ENCODE measurements around the gene GOLPH3.
"Not testable (repeated sequence)": the region's sequence is repeated elsewhere in the genome, so short reads cannot be mapped to it uniquely, and the experiment has no call there.

Gene GOLPH3

GRCh38 chr5:32193591-32193990, 19.5 kb upstream of the GOLPH3 start:
- DNase-seq (ENCODE audit: low read depth): peak; percentile 52
- H3K4me3 ChIP-seq (ENCODE audit: control insufficient read depth, low read depth, low read length): no peak overlapping the region
- no peak for TF ChIP-seq CTCF (IDR thresholded peaks at IDR 0.05; ENCODE audit: control insufficient read depth, insufficient read depth, low read depth, low read length, missing control alignments)

- no peak for TF ChIP-seq CTCF (IDR thresholded peaks at IDR 0.05; ENCODE audit: control insufficient read depth, insufficient read depth, low read depth, low read length, missing control alignments)
- H3K4me3 ChIP-seq (ENCODE audit: control insufficient read depth, low read depth, low read length): no peak overlapping the region
These were observed 16.0 kb upstream of the GOLPH3 start for GRCh38 chr5:32190095-32190494.

GRCh38 chr5:32187675-32188074, 13.6 kb upstream of the GOLPH3 start:
- no peak for TF ChIP-seq CTCF (IDR thresholded peaks at IDR 0.05; ENCODE audit: control insufficient read depth, insufficient read depth, low read depth, low read length, missing control alignments)
- no peak for DNase-seq (ENCODE audit: low read depth)
- no peak overlapping the region for H3K4me3 ChIP-seq (ENCODE audit: control insufficient read depth, low read depth, low read length)

More at GRCh38 chr5:32190095-32190494, 16.0 kb upstream of the GOLPH3 start:
- peak; percentile 79 for DNase-seq (ENCODE audit: low read depth)

GRCh38 chr5:32182463-32183063, 8.4 kb upstream of the GOLPH3 start:
- TF ChIP-seq CTCF (IDR thresholded peaks at IDR 0.05; ENCODE audit: control insufficient read depth, insufficient read depth, low read depth, low read length, missing control alignments): no peak
- H3K4me3 ChIP-seq (ENCODE audit: control insufficient read depth, low read depth, low read length): no peak overlapping the region
- DNase-seq (ENCODE audit: low read depth): no peak

- DNase-seq (ENCODE audit: low read depth): no peak
- no peak for TF ChIP-seq CTCF (IDR thresholded peaks at IDR 0.05; ENCODE audit: control insufficient read depth, insufficient read depth, low read depth, low read length, missing control alignments)
- H3K4me3 ChIP-seq (ENCODE audit: control insufficient read depth, low read depth, low read length): peak overlapping the region; percentile 85
These were observed 680 bp downstream of the GOLPH3 start for GRCh38 chr5:32173267-32174010.

- no peak for DNase-seq (ENCODE audit: low read depth)
- no peak for TF ChIP-seq CTCF (IDR thresholded peaks at IDR 0.05; ENCODE audit: control insufficient read depth, insufficient read depth, low read depth, low read length, missing control alignments)
- peak overlapping the region; percentile 85 for H3K4me3 ChIP-seq (ENCODE audit: control insufficient read depth, low read depth, low read length)
These were observed 1.2 kb downstream of the GOLPH3 start for GRCh38 chr5:32172923-32173266.

GRCh38 chr5:32172186-32172911, 1.8 kb downstream of the GOLPH3 start:
- H3K4me3 ChIP-seq (ENCODE audit: control insufficient read depth, low read depth, low read length): peak overlapping the region; percentile 85
- DNase-seq (ENCODE audit: low read depth): not testable (repeated sequence)

Measured in AG09309 (cell line).